GM12878 (cell line): ENCODE results near the gene THY1.

Source experiments
- KAT2A ChIP-seq: conservative IDR thresholded peaks from 2 replicates; pipeline ENCODE4 v1.6.1; 2011; ENCODE audit warnings: low read depth, low read length; ENCODE audit not compliant: control insufficient read depth
- POLR2A ChIP-seq: IDR thresholded peaks from 2 replicates; pipeline ENCODE4 v1.6.1; 2011; ENCODE audit warnings: low read depth, mild to moderate bottlenecking, low read length
- RCOR1 ChIP-seq: conservative IDR thresholded peaks from 2 replicates; pipeline ENCODE4 v1.6.1; 2012; ENCODE audit warnings: low read depth, low read length, improper control_type of control experiment
- RFX5 ChIP-seq: IDR thresholded peaks from 2 replicates; pipeline ENCODE4 v1.6.1; 2011; ENCODE audit warnings: low read depth, low read length, improper control_type of control experiment
- SP1 ChIP-seq: IDR thresholded peaks from one replicate; pipeline ENCODE4 v1.6.1; 2011; ENCODE audit warnings: low read depth, low read length
- TAF1 ChIP-seq: IDR thresholded peaks from 2 replicates; pipeline ENCODE4 v1.6.1; 2011; ENCODE audit warnings: mild to moderate bottlenecking, low read depth, low read length, borderline replicate concordance
- TCF3 ChIP-seq: IDR thresholded peaks from 2 replicates; pipeline ENCODE4 v1.6.1; 2012; ENCODE audit warnings: low read depth, mild to moderate bottlenecking, low read length, borderline replicate concordance; ENCODE audit not compliant: insufficient read depth
- TF ChIP-seq, protein P1 (sequence below), 3 experiments: IDR thresholded peaks in 2 of 3; conservative IDR thresholded peaks in 1 of 3; 2 replicates each; pipeline ENCODE4 v1.5.1; 2011; ENCODE audit warnings: low read depth in 3 of 3, low read length in 3 of 3, mild to moderate bottlenecking in 3 of 3, control low read depth in 2 of 3, moderate library complexity in 2 of 3, inconsistent platforms in 1 of 3, mixed read lengths in 1 of 3; ENCODE audit not compliant: control insufficient read depth in 2 of 3, insufficient read depth in 1 of 3; ENCODE audit errors: extremely low read depth in 1 of 3
- TF ChIP-seq, protein P2 (sequence below): fragments of 450-650 bp; formaldehyde crosslinking; IDR thresholded peaks from 2 replicates; pipeline ENCODE4 v1.4.0; 2020; ENCODE audit warnings: mild to moderate bottlenecking, moderate library complexity
- TF ChIP-seq, protein P3 (sequence below): IDR thresholded peaks from 2 replicates; pipeline ENCODE4 v1.6.1; 2012; ENCODE audit warnings: mild to moderate bottlenecking, low read depth, low read length
- TF ChIP-seq, protein P4 (sequence below): fragments of 450-650 bp; IDR thresholded peaks from 2 replicates; pipeline ENCODE4 v1.6.1; 2017; ENCODE audit warnings: antibody characterized with exemption, mild to moderate bottlenecking, moderate library complexity
- TF ChIP-seq, protein P5 (sequence below): fragments of 450-650 bp; IDR thresholded peaks from 2 replicates; pipeline ENCODE4 v1.6.1; 2014; ENCODE audit warnings: mild to moderate bottlenecking

DNA sequence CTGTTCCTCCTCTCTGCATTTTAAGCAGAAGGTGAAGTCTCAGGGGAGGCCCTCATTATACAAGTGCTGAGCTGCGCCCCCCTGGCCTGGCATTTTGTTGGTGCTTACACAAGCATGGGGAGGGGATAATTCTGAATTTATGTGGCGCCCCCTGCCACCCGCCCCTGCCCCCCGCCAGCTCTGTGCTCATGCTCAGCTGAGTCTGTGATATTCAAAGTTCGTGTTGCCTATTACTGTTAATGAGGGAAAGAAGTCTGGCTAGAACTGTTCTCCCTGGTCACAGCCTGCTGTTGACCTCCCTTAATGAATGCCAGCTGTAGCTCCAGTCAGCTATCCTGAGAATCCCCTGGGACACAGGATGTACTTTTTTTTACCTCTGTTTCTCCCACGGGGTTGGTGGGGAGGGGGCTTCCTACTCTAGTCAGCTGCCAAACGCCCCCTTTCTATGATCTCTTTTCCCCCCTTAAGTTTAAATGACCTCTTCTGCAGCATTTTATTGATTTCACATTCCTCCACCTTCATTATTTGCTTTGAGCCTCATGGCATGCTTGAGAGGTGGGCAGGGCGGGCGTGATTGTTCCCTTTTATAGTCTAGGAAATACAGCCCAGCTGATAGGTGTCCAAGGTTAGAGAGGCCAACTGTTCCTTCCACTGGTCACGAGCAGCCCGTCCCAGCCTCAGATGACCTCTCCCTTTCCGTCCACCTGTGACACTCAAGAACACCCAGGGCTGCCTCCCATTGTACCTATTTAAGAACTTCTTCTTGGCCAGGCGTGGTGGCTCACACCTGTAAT is 53.6 kb downstream of the THY1 start:
- TF ChIP-seq, protein P1, sequence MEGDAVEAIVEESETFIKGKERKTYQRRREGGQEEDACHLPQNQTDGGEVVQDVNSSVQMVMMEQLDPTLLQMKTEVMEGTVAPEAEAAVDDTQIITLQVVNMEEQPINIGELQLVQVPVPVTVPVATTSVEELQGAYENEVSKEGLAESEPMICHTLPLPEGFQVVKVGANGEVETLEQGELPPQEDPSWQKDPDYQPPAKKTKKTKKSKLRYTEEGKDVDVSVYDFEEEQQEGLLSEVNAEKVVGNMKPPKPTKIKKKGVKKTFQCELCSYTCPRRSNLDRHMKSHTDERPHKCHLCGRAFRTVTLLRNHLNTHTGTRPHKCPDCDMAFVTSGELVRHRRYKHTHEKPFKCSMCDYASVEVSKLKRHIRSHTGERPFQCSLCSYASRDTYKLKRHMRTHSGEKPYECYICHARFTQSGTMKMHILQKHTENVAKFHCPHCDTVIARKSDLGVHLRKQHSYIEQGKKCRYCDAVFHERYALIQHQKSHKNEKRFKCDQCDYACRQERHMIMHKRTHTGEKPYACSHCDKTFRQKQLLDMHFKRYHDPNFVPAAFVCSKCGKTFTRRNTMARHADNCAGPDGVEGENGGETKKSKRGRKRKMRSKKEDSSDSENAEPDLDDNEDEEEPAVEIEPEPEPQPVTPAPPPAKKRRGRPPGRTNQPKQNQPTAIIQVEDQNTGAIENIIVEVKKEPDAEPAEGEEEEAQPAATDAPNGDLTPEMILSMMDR (IDR thresholded peaks at IDR 0.05 in 2 of 3, conservative IDR thresholded peaks at IDR 0.05 in 1 of 3; ENCODE audit: control insufficient read depth in 2 of 3, extremely low read depth in 1 of 3, insufficient read depth in 1 of 3, low read depth in 3 of 3, low read length in 3 of 3), result no peak
- TF ChIP-seq POLR2A (no peak), RFX5 (no peak), TAF1 (no peak), KAT2A (no peak), RCOR1 (no peak), TCF3 (no peak), SP1 (no peak)
- TF ChIP-seq, protein P2, sequence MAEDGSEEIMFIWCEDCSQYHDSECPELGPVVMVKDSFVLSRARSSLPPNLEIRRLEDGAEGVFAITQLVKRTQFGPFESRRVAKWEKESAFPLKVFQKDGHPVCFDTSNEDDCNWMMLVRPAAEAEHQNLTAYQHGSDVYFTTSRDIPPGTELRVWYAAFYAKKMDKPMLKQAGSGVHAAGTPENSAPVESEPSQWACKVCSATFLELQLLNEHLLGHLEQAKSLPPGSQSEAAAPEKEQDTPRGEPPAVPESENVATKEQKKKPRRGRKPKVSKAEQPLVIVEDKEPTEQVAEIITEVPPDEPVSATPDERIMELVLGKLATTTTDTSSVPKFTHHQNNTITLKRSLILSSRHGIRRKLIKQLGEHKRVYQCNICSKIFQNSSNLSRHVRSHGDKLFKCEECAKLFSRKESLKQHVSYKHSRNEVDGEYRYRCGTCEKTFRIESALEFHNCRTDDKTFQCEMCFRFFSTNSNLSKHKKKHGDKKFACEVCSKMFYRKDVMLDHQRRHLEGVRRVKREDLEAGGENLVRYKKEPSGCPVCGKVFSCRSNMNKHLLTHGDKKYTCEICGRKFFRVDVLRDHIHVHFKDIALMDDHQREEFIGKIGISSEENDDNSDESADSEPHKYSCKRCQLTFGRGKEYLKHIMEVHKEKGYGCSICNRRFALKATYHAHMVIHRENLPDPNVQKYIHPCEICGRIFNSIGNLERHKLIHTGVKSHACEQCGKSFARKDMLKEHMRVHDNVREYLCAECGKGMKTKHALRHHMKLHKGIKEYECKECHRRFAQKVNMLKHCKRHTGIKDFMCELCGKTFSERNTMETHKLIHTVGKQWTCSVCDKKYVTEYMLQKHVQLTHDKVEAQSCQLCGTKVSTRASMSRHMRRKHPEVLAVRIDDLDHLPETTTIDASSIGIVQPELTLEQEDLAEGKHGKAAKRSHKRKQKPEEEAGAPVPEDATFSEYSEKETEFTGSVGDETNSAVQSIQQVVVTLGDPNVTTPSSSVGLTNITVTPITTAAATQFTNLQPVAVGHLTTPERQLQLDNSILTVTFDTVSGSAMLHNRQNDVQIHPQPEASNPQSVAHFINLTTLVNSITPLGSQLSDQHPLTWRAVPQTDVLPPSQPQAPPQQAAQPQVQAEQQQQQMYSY, result no peak
- TF ChIP-seq, protein P3, sequence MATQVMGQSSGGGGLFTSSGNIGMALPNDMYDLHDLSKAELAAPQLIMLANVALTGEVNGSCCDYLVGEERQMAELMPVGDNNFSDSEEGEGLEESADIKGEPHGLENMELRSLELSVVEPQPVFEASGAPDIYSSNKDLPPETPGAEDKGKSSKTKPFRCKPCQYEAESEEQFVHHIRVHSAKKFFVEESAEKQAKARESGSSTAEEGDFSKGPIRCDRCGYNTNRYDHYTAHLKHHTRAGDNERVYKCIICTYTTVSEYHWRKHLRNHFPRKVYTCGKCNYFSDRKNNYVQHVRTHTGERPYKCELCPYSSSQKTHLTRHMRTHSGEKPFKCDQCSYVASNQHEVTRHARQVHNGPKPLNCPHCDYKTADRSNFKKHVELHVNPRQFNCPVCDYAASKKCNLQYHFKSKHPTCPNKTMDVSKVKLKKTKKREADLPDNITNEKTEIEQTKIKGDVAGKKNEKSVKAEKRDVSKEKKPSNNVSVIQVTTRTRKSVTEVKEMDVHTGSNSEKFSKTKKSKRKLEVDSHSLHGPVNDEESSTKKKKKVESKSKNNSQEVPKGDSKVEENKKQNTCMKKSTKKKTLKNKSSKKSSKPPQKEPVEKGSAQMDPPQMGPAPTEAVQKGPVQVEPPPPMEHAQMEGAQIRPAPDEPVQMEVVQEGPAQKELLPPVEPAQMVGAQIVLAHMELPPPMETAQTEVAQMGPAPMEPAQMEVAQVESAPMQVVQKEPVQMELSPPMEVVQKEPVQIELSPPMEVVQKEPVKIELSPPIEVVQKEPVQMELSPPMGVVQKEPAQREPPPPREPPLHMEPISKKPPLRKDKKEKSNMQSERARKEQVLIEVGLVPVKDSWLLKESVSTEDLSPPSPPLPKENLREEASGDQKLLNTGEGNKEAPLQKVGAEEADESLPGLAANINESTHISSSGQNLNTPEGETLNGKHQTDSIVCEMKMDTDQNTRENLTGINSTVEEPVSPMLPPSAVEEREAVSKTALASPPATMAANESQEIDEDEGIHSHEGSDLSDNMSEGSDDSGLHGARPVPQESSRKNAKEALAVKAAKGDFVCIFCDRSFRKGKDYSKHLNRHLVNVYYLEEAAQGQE, result no peak
- TF ChIP-seq, protein P4, sequence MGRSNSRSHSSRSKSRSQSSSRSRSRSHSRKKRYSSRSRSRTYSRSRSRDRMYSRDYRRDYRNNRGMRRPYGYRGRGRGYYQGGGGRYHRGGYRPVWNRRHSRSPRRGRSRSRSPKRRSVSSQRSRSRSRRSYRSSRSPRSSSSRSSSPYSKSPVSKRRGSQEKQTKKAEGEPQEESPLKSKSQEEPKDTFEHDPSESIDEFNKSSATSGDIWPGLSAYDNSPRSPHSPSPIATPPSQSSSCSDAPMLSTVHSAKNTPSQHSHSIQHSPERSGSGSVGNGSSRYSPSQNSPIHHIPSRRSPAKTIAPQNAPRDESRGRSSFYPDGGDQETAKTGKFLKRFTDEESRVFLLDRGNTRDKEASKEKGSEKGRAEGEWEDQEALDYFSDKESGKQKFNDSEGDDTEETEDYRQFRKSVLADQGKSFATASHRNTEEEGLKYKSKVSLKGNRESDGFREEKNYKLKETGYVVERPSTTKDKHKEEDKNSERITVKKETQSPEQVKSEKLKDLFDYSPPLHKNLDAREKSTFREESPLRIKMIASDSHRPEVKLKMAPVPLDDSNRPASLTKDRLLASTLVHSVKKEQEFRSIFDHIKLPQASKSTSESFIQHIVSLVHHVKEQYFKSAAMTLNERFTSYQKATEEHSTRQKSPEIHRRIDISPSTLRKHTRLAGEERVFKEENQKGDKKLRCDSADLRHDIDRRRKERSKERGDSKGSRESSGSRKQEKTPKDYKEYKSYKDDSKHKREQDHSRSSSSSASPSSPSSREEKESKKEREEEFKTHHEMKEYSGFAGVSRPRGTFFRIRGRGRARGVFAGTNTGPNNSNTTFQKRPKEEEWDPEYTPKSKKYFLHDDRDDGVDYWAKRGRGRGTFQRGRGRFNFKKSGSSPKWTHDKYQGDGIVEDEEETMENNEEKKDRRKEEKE, result no peak
- TF ChIP-seq, protein P5, sequence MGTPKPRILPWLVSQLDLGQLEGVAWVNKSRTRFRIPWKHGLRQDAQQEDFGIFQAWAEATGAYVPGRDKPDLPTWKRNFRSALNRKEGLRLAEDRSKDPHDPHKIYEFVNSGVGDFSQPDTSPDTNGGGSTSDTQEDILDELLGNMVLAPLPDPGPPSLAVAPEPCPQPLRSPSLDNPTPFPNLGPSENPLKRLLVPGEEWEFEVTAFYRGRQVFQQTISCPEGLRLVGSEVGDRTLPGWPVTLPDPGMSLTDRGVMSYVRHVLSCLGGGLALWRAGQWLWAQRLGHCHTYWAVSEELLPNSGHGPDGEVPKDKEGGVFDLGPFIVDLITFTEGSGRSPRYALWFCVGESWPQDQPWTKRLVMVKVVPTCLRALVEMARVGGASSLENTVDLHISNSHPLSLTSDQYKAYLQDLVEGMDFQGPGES, result no peak
